GM21528 (cell line): ENCODE data around the gene ADCY5.

Source experiments
- ATAC-seq: cut with Tn5 transposase; IDR thresholded peaks from one replicate; pipeline ENCODE4 v1.9.1; 2021; ENCODE audit warnings: mild to moderate bottlenecking, moderate library complexity; ENCODE audit not compliant: unreplicated experiment, low FRiP score

The ADCY5 gene

GRCh38 chr3:123431007-123431657, 17.8 kb downstream of the ADCY5 start:
- ATAC-seq = no peak

GRCh38 chr3:123430266-123430665, 18.6 kb downstream of the ADCY5 start:
- no peak for ATAC-seq

- no peak for ATAC-seq
Observed at GRCh38 chr3:123429362-123430125, 19.3 kb downstream of the ADCY5 start.

- no peak for ATAC-seq
Observed at GRCh38 chr3:123424999-123425712, 23.7 kb downstream of the ADCY5 start.

- ATAC-seq = no peak
Observed at GRCh38 chr3:123424321-123424998, 24.4 kb downstream of the ADCY5 start.

GRCh38 chr3:123423806-123424205, 25.1 kb downstream of the ADCY5 start:
- ATAC-seq = no peak

- ATAC-seq = no peak
Observed at GRCh38 chr3:123423031-123423430, 25.9 kb downstream of the ADCY5 start.

GRCh38 chr3:123422457-123422856, 26.4 kb downstream of the ADCY5 start:
- no peak for ATAC-seq

GRCh38 chr3:123421353-123422174, 27.3 kb downstream of the ADCY5 start:
- no peak for ATAC-seq

- ATAC-seq = no peak
Observed at GRCh38 chr3:123420416-123420968, 28.4 kb downstream of the ADCY5 start.

GRCh38 chr3:123419850-123420297, 29.0 kb downstream of the ADCY5 start:
- no peak for ATAC-seq

GRCh38 chr3:123419181-123419849, 29.6 kb downstream of the ADCY5 start:
- ATAC-seq = no peak

GRCh38 chr3:123416647-123417046, 32.2 kb downstream of the ADCY5 start:
- ATAC-seq = no peak

GRCh38 chr3:123416173-123416572, 32.7 kb downstream of the ADCY5 start:
- no peak for ATAC-seq

GRCh38 chr3:123414973-123415775, 33.7 kb downstream of the ADCY5 start:
- ATAC-seq = no peak

GRCh38 chr3:123412811-123413604, 35.9 kb downstream of the ADCY5 start:
- no peak for ATAC-seq

- no peak for ATAC-seq
Observed at GRCh38 chr3:123412076-123412475, 36.8 kb downstream of the ADCY5 start.
